IPS-18c (cell line): ENCODE results near the gene EEF2KMT.
A peak's percentile ranks its signal among the peaks of the same experiment; 100 is the strongest.
"Not testable (repeated sequence)": the region's sequence is repeated elsewhere in the genome, so short reads cannot be mapped to it uniquely, and the experiment has no call there.

Source experiments
- H3K4me3 ChIP-seq: 2 replicates; pipeline ENCODE4 v1.7.0; 2013; ENCODE audit warnings: low read depth, mild to moderate bottlenecking, low read length, moderate library complexity; ENCODE audit not compliant: insufficient read depth
- H3K9me3 ChIP-seq: one replicate; pipeline ENCODE4 v1.6.1; 2013; ENCODE audit warnings: mild to moderate bottlenecking, low read length, moderate library complexity; ENCODE audit not compliant: control insufficient read depth, insufficient read depth

EEF2KMT gene

GRCh38 chr16:5097470-5098220 is at the start of gene EEF2KMT:
TSS of gene EEF2KMT (minus strand) at chr16:5097795. CDS start at chr16:5097739, 56 bp downstream.
- not testable (repeated sequence) for H3K9me3 ChIP-seq
- H3K4me3 ChIP-seq: peak within 1 kb of the TSS; percentile 66

GRCh38 chr16:5144621-5144956 is 47.0 kb upstream of the EEF2KMT start:
- H3K9me3 ChIP-seq, H3K4me3 ChIP-seq: not testable (repeated sequence)

GRCh38 chr16:5143761-5144620 is 46.4 kb upstream of the EEF2KMT start:
- Histone ChIP-seq H3K9me3 (no peaks in the 10 kb centered on the region), H3K4me3 (no peak overlapping the region)

GRCh38 chr16:5140151-5140550 is 42.6 kb upstream of the EEF2KMT start:
- not testable (repeated sequence) for H3K4me3 ChIP-seq, H3K9me3 ChIP-seq

- H3K9me3 ChIP-seq, H3K4me3 ChIP-seq: not testable (repeated sequence)
These were observed 37.3 kb upstream of the EEF2KMT start for GRCh38 chr16:5134739-5135452.

GRCh38 chr16:5132915-5133600 is 35.5 kb upstream of the EEF2KMT start:
- H3K4me3 ChIP-seq, H3K9me3 ChIP-seq: not testable (repeated sequence)

GRCh38 chr16:5131467-5132004 is 33.9 kb upstream of the EEF2KMT start:
- H3K4me3 ChIP-seq, H3K9me3 ChIP-seq: not testable (repeated sequence)

GRCh38 chr16:5117300-5118087 is 19.9 kb upstream of the EEF2KMT start:
- H3K9me3 ChIP-seq, H3K4me3 ChIP-seq: not testable (repeated sequence)

GRCh38 chr16:5116780-5117295 is 19.2 kb upstream of the EEF2KMT start:
- H3K4me3 ChIP-seq, H3K9me3 ChIP-seq: not testable (repeated sequence)

- not testable (repeated sequence) for H3K9me3 ChIP-seq, H3K4me3 ChIP-seq
These were observed 13.3 kb upstream of the EEF2KMT start for GRCh38 chr16:5110933-5111332.

GRCh38 chr16:5108505-5109158 is 11.0 kb upstream of the EEF2KMT start:
- Histone ChIP-seq H3K4me3 (no peak overlapping the region), H3K9me3 (no peaks in the 10 kb centered on the region)

- H3K9me3 ChIP-seq, H3K4me3 ChIP-seq: not testable (repeated sequence)
These were observed 7.4 kb upstream of the EEF2KMT start for GRCh38 chr16:5105039-5105438.

- not testable (repeated sequence) for H3K4me3 ChIP-seq, H3K9me3 ChIP-seq
These were observed 5.9 kb upstream of the EEF2KMT start for GRCh38 chr16:5103296-5104032.

- H3K9me3 ChIP-seq, H3K4me3 ChIP-seq: not testable (repeated sequence)
These were observed 1.6 kb upstream of the EEF2KMT start for GRCh38 chr16:5099174-5099573.
